SK-N-SH (cell line): ENCODE data around the gene MYLK3. TPM values are rescaled to one million over a fixed set of nuclear protein-coding genes. Genes with fewer than 3 reads are reported as not detected.

Experiments used
- CTCF ChIA-PET: fragments of 300-600, 350-600 bp; formaldehyde crosslinking; extraction: SDS; loops from one replicate; lab custom pipeline; 2021; lab: Yijun Ruan, JAX
- POLR2A ChIA-PET: fragments of 350-600 bp; sonication (Branson Sonifier 250); formaldehyde crosslinking; extraction: SDS; loops from one replicate; lab custom pipeline; 2020; ENCODE audit warnings: antibody characterized with exemption, inconsistent platforms; lab: Yijun Ruan, JAX
- DNase-seq: peaks from one replicate; pipeline ENCODE4 v3.0.0; 2012
- H2AFZ ChIP-seq: fragments of 200-600 bp; sonication (generic); 2 replicates; pipeline ENCODE4 v1.8.1; 2016; ENCODE audit warnings: antibody characterized with exemption, mild to moderate bottlenecking, low read depth
- H3F3A ChIP-seq: fragments of 200-600 bp; sonication (generic); replicated peaks from 2 replicates; pipeline ENCODE3; 2016; ENCODE audit warnings: antibody characterized with exemption, mild to moderate bottlenecking; ENCODE audit not compliant: insufficient read depth
- H3K27ac ChIP-seq, 2 experiments: fragments of 200-500 bp in 1 of 2; fragments of 200-600 bp in 1 of 2; sonication (Bioruptor generic) in 1 of 2; sonication (generic), shearing (Covaris generic) in 1 of 2; 2 replicates each; pipeline versions ENCODE4 v1.5.1 to v1.6.1; 2014 to 2016; ENCODE audit warnings: low read depth in 2 of 2, inconsistent platforms in 1 of 2, low read length in 1 of 2, mild to moderate bottlenecking in 1 of 2, mixed read lengths in 1 of 2
- H3K27me3 ChIP-seq: fragments of 200-600 bp; sonication (generic), shearing (Covaris generic); 2 replicates; pipeline ENCODE4 v1.6.1; 2016; ENCODE audit warnings: mixed run types; ENCODE audit not compliant: insufficient read depth
- H3K36me3 ChIP-seq, 2 experiments: fragments of 200-500 bp in 1 of 2; fragments of 200-600 bp in 1 of 2; sonication (Bioruptor generic) in 1 of 2; sonication (generic) in 1 of 2; replicated peaks in 1 of 2; 2 replicates each; pipeline versions ENCODE3 to v1.5.1; 2014 to 2016; ENCODE audit warnings: low read length in 1 of 2, mild to moderate bottlenecking in 1 of 2; ENCODE audit not compliant: insufficient read depth in 2 of 2, control insufficient read depth in 1 of 2
- H3K4me1 ChIP-seq, 2 experiments: fragments of 200-500 bp in 1 of 2; fragments of 200-600 bp in 1 of 2; sonication (Bioruptor generic) in 1 of 2; sonication (generic), shearing (Covaris generic) in 1 of 2; 2 replicates each; pipeline versions ENCODE4 v1.5.1 to v1.6.1; 2014 to 2016; ENCODE audit warnings: low read depth in 1 of 2, low read length in 1 of 2, mixed run types in 1 of 2; ENCODE audit not compliant: insufficient read depth in 2 of 2, control insufficient read depth in 1 of 2
- H3K4me2 ChIP-seq: fragments of 200-600 bp; sonication (generic), shearing (Covaris generic); 2 replicates; pipeline ENCODE4 v1.6.1; 2017; ENCODE audit warnings: mixed run types
- H3K4me3 ChIP-seq, 2 experiments: fragments of 200-500 bp in 1 of 2; fragments of 200-600 bp in 1 of 2; sonication (Bioruptor generic) in 1 of 2; sonication (generic), shearing (Covaris generic) in 1 of 2; 2 replicates each; pipeline versions ENCODE4 v1.5.1 to v1.8.1; 2014 to 2016; ENCODE audit warnings: low read depth in 2 of 2, inconsistent platforms in 1 of 2, low read length in 1 of 2, mild to moderate bottlenecking in 1 of 2, mixed read lengths in 1 of 2, moderate library complexity in 1 of 2
- H3K79me2 ChIP-seq: fragments of 200-600 bp; sonication (generic); 2 replicates; pipeline ENCODE4 v1.8.1; 2017; ENCODE audit warnings: mild to moderate bottlenecking; ENCODE audit not compliant: insufficient read depth
- H3K9ac ChIP-seq: fragments of 200-600 bp; sonication (generic); 2 replicates; pipeline ENCODE4 v1.6.1; 2017; ENCODE audit warnings: mixed run types
- H3K9me2 ChIP-seq: fragments of 200-600 bp; sonication (generic); 2 replicates; pipeline ENCODE4 v1.6.1; 2017; ENCODE audit warnings: mixed run types
- H3K9me3 ChIP-seq: fragments of 200-600 bp; sonication (generic); 2 replicates; pipeline ENCODE4 v1.6.1; 2017; ENCODE audit warnings: mixed run types, mild to moderate bottlenecking, moderate library complexity
- H4K20me1 ChIP-seq: fragments of 200-600 bp; sonication (generic); 2 replicates; pipeline ENCODE4 v1.6.1; 2017; ENCODE audit warnings: mild to moderate bottlenecking, mixed run types; ENCODE audit not compliant: insufficient read depth
- EZH2phosphoT487 ChIP-seq: fragments of 200-600 bp; sonication (generic); IDR thresholded peaks from 2 replicates; pipeline ENCODE4 v1.6.1; 2017; ENCODE audit warnings: low read depth, mixed run types, mild to moderate bottlenecking, antibody characterized with exemption, moderate library complexity, borderline replicate concordance
- FOSL2 ChIP-seq: IDR thresholded peaks from 2 replicates; pipeline ENCODE4 v1.4.0; 2012; ENCODE audit warnings: low read depth, mild to moderate bottlenecking, moderate library complexity, borderline replicate concordance
- FOXJ3 ChIP-seq: sonication (generic); formaldehyde crosslinking; IDR thresholded peaks from 2 replicates; pipeline ENCODE4 v1.5.1; 2020; ENCODE audit warnings: mild to moderate bottlenecking, missing genetic modification reagents
- FOXM1 ChIP-seq: IDR thresholded peaks from 2 replicates; pipeline ENCODE4 v1.4.0; 2012; ENCODE audit warnings: low read depth, mild to moderate bottlenecking
- JUND ChIP-seq: IDR thresholded peaks from 2 replicates; pipeline ENCODE4 v1.4.0; 2012
- MAX ChIP-seq: IDR thresholded peaks from 2 replicates; pipeline ENCODE4 v1.4.0; 2012; ENCODE audit warnings: low read depth
- MXI1 ChIP-seq: IDR thresholded peaks from 2 replicates; pipeline ENCODE4 v1.6.1; 2012; ENCODE audit warnings: mild to moderate bottlenecking, low read depth, low read length, improper control_type of control experiment
- NRF1 ChIP-seq: IDR thresholded peaks from 2 replicates; pipeline ENCODE4 v1.6.1; 2012; ENCODE audit warnings: low read depth, mild to moderate bottlenecking, low read length
- RAD21 ChIP-seq: IDR thresholded peaks from 2 replicates; pipeline ENCODE4 v1.6.1; 2012; ENCODE audit warnings: mild to moderate bottlenecking, low read length
- RCOR1 ChIP-seq: fragments of 150-350 bp; IDR thresholded peaks from 2 replicates; pipeline ENCODE4 v1.6.1; 2017; ENCODE audit warnings: antibody characterized with exemption, low read length
- SIN3A ChIP-seq: IDR thresholded peaks from 2 replicates; pipeline ENCODE4 v1.6.1; 2012; ENCODE audit warnings: low read depth, mild to moderate bottlenecking, low read length, moderate library complexity, borderline replicate concordance
- SMC3 ChIP-seq: IDR thresholded peaks from 2 replicates; pipeline ENCODE4 v1.6.1; 2012; ENCODE audit warnings: low read depth, low read length, improper control_type of control experiment
- TAF1 ChIP-seq: IDR thresholded peaks from 2 replicates; pipeline ENCODE4 v1.6.1; 2012; ENCODE audit warnings: low read depth, mild to moderate bottlenecking, low read length, moderate library complexity, borderline replicate concordance
- TEAD4 ChIP-seq: IDR thresholded peaks from 2 replicates; pipeline ENCODE4 v1.4.0; 2012; ENCODE audit warnings: mild to moderate bottlenecking, borderline replicate concordance; ENCODE audit not compliant: insufficient read depth
- USF1 ChIP-seq: IDR thresholded peaks from 2 replicates; pipeline ENCODE4 v1.4.0; 2012; ENCODE audit warnings: low read depth, borderline replicate concordance
- YY1 ChIP-seq: IDR thresholded peaks from 2 replicates; pipeline ENCODE4 v1.4.0; 2012; ENCODE audit warnings: low read depth, mild to moderate bottlenecking
- WGBS: methylation state at CpG from one replicate; pipeline ENCODE4 v1.1.6; 2017; ENCODE audit warnings: low lambda C conversion rate; 5-methylcytosine and 5-hydroxymethylcytosine counted together
- polyA plus RNA-seq, 3 experiments: library from polyadenylated mRNA; depleted of rRNA; stranded (reverse); fragments of >200 nt; gene quantifications; 2 replicates each; pipeline ENCODE4 v1.2.3, GENCODE V29; 2012
- TF ChIP-seq, protein P1 (sequence below): fragments of 150-350 bp; IDR thresholded peaks from 2 replicates; pipeline ENCODE4 v1.6.1; 2016; ENCODE audit warnings: mild to moderate bottlenecking, low read depth, low read length
- TF ChIP-seq, protein P2 (sequence below): fragments of 200-600 bp; sonication (generic); IDR thresholded peaks from 2 replicates; pipeline ENCODE4 v1.6.1; 2017; ENCODE audit warnings: antibody characterized with exemption, mild to moderate bottlenecking, moderate library complexity

MYLK3 gene
- polyA plus RNA-seq, 1 of the 3 experiments (the other 2 are of a cell fraction) = 0.05 TPM

DNA sequence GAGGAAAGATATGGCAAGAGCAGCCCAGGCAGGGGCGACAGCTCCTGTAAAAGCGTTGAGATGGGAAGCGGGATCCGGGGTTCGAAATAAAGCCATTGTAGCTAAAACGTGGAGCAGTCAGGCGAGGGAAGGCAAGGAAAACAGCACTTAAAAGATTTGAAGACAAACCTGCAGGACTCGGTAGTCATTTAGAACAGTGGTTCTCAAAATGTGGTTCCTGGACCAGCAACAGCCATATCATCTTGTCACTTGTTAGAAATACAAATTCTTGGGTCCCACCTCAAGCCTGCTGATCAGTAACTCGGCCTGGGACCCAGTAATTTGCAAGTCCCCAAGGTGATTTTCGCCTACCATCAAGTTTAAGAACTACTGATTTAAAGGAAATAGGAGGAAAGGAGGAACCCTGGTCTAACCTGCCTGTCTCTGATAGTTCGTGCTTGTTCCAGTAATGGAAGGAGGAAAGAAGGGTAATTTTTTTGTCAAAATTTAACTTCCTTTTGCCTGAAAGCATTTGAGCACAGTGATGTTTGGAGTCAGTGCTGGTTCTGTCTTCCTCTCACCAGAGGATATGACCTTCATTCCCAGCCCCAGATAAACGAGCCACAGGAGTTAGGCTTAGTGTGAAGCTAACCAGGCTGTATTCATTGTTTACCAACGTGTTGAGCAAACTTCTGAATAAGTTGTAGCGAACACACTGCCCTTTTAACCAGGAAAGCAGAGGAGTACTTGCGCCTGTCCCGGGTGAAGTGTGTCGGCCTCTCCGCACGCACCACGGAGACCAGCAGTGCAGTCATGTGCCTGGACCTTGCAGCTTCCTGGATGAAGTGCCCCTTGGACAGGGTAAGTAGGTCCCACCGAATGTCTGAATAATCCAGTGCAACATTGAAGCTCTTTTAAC lies 57.6 kb downstream of the MYLK3 start:
- Histone ChIP-seq H3K79me2 (peaks cover 71% of the 10 kb centered on the region), H3K4me2 (peak overlapping the region; percentile 96), H3K4me3 (peak overlapping the region; percentile 69 to 83), H3F3A (peaks cover 13% of the 10 kb centered on the region), H3K27ac (peak overlapping the region; percentile 80 to 93), H2AFZ (peak overlapping the region; percentile 74), H3K9me2 (no peaks in the 10 kb centered on the region), H4K20me1 (peaks cover 42% of the 10 kb centered on the region), H3K9me3 (no peaks in the 10 kb centered on the region), H3K36me3 (peaks cover 14 to 16% of the 10 kb centered on the region in 2 experiments), H3K27me3 (no peaks in the 10 kb centered on the region)
- CTCF ChIA-PET = interaction anchor here (0.6 to 3.0 kb wide), 19 partner anchors 10 to 135 kb away, joined by 3 to 18 read pairs (median 4); no protein-coding TSS in a partner anchor
- DNase-seq = no peak
- 3% methylated on average over 19 of the region's 21 CpGs for WGBS
- POLR2A ChIA-PET = interaction anchor here (1.0 to 2.4 kb wide), 2 partner anchors 67 to 110 kb away, joined by 3 to 7 read pairs; no protein-coding TSS in a partner anchor
- TF ChIP-seq FOXJ3 (CRISPR knock-in tag) (no peak), MXI1 (peak; percentile 32), MAX (peak; percentile 16; the same call in 1 of the 2 replicates)
- TF ChIP-seq, all 33 proteins: peak for 2
- H3K4me1 ChIP-seq = peaks cover 18% of the 10 kb centered on the region in 2 experiments
- H3K9ac ChIP-seq = peak overlapping the region; percentile 90

GRCh38 chr16:46689365-46690280 lies 58.5 kb downstream of the MYLK3 start, which contains the start of gene ORC6:
Gene ORC6 (plus strand): TSS chr16:46689659. CDS start chr16:46689706, 47 bp downstream.
- Histone ChIP-seq H3F3A (peaks cover 13% of the 10 kb centered on the region), H3K27ac (peak within 1 kb of the TSS; percentile 93 to 99), H3K9ac (peak within 1 kb of the TSS; percentile 90), H3K4me3 (peak within 1 kb of the TSS; percentile 69 to 83), H3K36me3 (peaks cover 7 to 8% of the 10 kb centered on the region in 2 experiments), H3K27me3 (no peaks in the 10 kb centered on the region), H3K4me2 (peak within 1 kb of the TSS; percentile 96), H3K4me1 (peaks cover 18% of the 10 kb centered on the region in 2 experiments), H3K79me2 (peaks cover 80% of the 10 kb centered on the region), H4K20me1 (peaks cover 51% of the 10 kb centered on the region), H2AFZ (peak within 1 kb of the TSS; percentile 74), H3K9me3 (no peaks in the 10 kb centered on the region), H3K9me2 (no peaks in the 10 kb centered on the region)
- peak; percentile 96 for DNase-seq
- POLR2A ChIA-PET = interaction anchor here (0.6 to 2.4 kb wide), 3 partner anchors 67 to 111 kb away, joined by 3 to 7 read pairs (median 3); no protein-coding TSS in a partner anchor
- 1% methylated on average over 23 of the region's 79 CpGs for WGBS
- CTCF ChIA-PET = interaction anchor here (0.6 to 3.0 kb wide), 19 partner anchors 8 to 134 kb away, joined by 3 to 18 read pairs (median 4); no protein-coding TSS in a partner anchor
- TF ChIP-seq SMC3 = peak; percentile 44; the same call in 1 of the 2 replicates
- TF ChIP-seq FOXM1 = no peak
- peak; percentile 98 for TF ChIP-seq SIN3A
- peak; percentile 65 for TF ChIP-seq TAF1
- TF ChIP-seq TEAD4 = no peak
- peak; percentile 59 for TF ChIP-seq RAD21
- peak; percentile 62 for TF ChIP-seq MAX
- TF ChIP-seq NRF1 = peak; percentile 85
- no peak for TF ChIP-seq JUND
- no peak for TF ChIP-seq RCOR1
- TF ChIP-seq, protein P1, sequence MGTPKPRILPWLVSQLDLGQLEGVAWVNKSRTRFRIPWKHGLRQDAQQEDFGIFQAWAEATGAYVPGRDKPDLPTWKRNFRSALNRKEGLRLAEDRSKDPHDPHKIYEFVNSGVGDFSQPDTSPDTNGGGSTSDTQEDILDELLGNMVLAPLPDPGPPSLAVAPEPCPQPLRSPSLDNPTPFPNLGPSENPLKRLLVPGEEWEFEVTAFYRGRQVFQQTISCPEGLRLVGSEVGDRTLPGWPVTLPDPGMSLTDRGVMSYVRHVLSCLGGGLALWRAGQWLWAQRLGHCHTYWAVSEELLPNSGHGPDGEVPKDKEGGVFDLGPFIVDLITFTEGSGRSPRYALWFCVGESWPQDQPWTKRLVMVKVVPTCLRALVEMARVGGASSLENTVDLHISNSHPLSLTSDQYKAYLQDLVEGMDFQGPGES = peak; percentile 71
- TF ChIP-seq, protein P2, sequence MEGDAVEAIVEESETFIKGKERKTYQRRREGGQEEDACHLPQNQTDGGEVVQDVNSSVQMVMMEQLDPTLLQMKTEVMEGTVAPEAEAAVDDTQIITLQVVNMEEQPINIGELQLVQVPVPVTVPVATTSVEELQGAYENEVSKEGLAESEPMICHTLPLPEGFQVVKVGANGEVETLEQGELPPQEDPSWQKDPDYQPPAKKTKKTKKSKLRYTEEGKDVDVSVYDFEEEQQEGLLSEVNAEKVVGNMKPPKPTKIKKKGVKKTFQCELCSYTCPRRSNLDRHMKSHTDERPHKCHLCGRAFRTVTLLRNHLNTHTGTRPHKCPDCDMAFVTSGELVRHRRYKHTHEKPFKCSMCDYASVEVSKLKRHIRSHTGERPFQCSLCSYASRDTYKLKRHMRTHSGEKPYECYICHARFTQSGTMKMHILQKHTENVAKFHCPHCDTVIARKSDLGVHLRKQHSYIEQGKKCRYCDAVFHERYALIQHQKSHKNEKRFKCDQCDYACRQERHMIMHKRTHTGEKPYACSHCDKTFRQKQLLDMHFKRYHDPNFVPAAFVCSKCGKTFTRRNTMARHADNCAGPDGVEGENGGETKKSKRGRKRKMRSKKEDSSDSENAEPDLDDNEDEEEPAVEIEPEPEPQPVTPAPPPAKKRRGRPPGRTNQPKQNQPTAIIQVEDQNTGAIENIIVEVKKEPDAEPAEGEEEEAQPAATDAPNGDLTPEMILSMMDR = peak; percentile 63
- no peak for TF ChIP-seq USF1
- TF ChIP-seq FOSL2 = no peak
- TF ChIP-seq EZH2phosphoT487 = no peak
- TF ChIP-seq YY1 = no peak; the same call in 1 of the 2 replicates
- peak; percentile 97 for TF ChIP-seq MXI1
